GM12801 (cell line): ENCODE results near the gene GAS7.

Experiments used
- CTCF ChIP-seq: IDR thresholded peaks from one replicate; pipeline ENCODE4 v1.5.1; 2011; ENCODE audit warnings: control low read depth; ENCODE audit not compliant: insufficient read length; ENCODE audit errors: extremely low read depth

The GAS7 gene

GRCh38 chr17:9905902-9906301 is 292.5 kb downstream of the GAS7 start:
- TF ChIP-seq CTCF = no peak

- no peak for TF ChIP-seq CTCF
Observed at GRCh38 chr17:9905078-9905415, 293.4 kb downstream of the GAS7 start, which contains the start of gene RCVRN. TSS of gene RCVRN (minus strand) at chr17:9905271. CDS start at chr17:9905180, 91 bp downstream.

GRCh38 chr17:9904277-9905077 is 293.9 kb downstream of the GAS7 start:
- no peak for TF ChIP-seq CTCF

GRCh38 chr17:9902120-9902519 is 296.3 kb downstream of the GAS7 start:
- no peak for TF ChIP-seq CTCF

- TF ChIP-seq CTCF = no peak
Observed at GRCh38 chr17:9900784-9901183, 297.6 kb downstream of the GAS7 start.

GRCh38 chr17:9900044-9900594 is 298.3 kb downstream of the GAS7 start:
- TF ChIP-seq CTCF = no peak

- TF ChIP-seq CTCF = no peak
Observed at GRCh38 chr17:9899280-9900043, 298.9 kb downstream of the GAS7 start.
